Osteocyte (in vitro differentiated cells): ENCODE results near the gene PYCR2. TPM values are rescaled to one million over a fixed set of nuclear protein-coding genes. Genes with fewer than 3 reads are reported as not detected.

Experiments used
- DNase-seq: peaks from one replicate; pipeline ENCODE4 v3.0.0; 2021; ENCODE audit warnings: mixed read lengths; ENCODE audit not compliant: unreplicated experiment; ENCODE audit errors: extremely low spot score
- H3K27ac Mint-ChIP-seq: one replicate; pipeline ENCODE4 v1.8.0; 2021; ENCODE audit warnings: mild to moderate bottlenecking, mixed read lengths; ENCODE audit not compliant: unreplicated experiment
- H3K27me3 Mint-ChIP-seq: one replicate; pipeline ENCODE4 v1.8.0; 2021; ENCODE audit warnings: mixed read lengths; ENCODE audit not compliant: unreplicated experiment
- H3K36me3 Mint-ChIP-seq: one replicate; pipeline ENCODE4 v1.8.0; 2021; ENCODE audit warnings: mixed read lengths; ENCODE audit not compliant: unreplicated experiment
- H3K4me1 Mint-ChIP-seq: one replicate; pipeline ENCODE4 v1.8.0; 2021; ENCODE audit warnings: mixed read lengths; ENCODE audit not compliant: unreplicated experiment
- H3K4me3 Mint-ChIP-seq: one replicate; pipeline ENCODE4 v1.8.0; 2021; ENCODE audit warnings: mild to moderate bottlenecking, moderate library complexity, mixed read lengths; ENCODE audit not compliant: unreplicated experiment
- H3K9me3 Mint-ChIP-seq: one replicate; pipeline ENCODE4 v1.8.0; 2021; ENCODE audit warnings: mixed read lengths; ENCODE audit not compliant: unreplicated experiment
- total RNA-seq: library from RNA; stranded (reverse); gene quantifications from 2 replicates; pipeline ENCODE4 v1.2.1, GENCODE V29; 2021
- TF ChIP-seq, protein P1 (sequence below): fragments of 200-600 bp; sonication (generic); IDR thresholded peaks from 2 replicates; pipeline ENCODE4 v1.5.0; 2021; ENCODE audit warnings: antibody characterized with exemption, mild to moderate bottlenecking, moderate library complexity

Gene PYCR2
- total RNA-seq, 1 donor from 2014 or later: 60.3 TPM

DNA sequence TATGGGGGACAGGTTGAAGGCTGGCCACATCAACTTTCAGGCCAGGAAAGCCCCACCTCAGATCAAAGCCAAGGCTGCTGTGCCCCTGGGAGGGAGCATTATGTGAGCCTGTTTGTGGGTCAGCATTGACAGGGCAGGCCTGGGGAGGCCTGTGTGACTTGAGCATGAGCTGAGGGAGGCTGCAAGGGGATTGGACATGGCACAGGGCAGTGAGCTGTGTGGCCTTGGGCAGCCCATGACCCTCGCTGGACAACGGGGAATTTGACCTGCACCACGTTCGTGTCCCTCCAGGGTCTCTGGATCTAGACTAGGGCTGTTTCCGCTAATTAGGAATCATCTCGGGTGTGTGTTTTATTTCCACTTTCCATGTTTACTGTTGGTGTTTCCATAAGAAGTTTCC, 17.6 kb downstream of the PYCR2 start:
- TF ChIP-seq, protein P1, sequence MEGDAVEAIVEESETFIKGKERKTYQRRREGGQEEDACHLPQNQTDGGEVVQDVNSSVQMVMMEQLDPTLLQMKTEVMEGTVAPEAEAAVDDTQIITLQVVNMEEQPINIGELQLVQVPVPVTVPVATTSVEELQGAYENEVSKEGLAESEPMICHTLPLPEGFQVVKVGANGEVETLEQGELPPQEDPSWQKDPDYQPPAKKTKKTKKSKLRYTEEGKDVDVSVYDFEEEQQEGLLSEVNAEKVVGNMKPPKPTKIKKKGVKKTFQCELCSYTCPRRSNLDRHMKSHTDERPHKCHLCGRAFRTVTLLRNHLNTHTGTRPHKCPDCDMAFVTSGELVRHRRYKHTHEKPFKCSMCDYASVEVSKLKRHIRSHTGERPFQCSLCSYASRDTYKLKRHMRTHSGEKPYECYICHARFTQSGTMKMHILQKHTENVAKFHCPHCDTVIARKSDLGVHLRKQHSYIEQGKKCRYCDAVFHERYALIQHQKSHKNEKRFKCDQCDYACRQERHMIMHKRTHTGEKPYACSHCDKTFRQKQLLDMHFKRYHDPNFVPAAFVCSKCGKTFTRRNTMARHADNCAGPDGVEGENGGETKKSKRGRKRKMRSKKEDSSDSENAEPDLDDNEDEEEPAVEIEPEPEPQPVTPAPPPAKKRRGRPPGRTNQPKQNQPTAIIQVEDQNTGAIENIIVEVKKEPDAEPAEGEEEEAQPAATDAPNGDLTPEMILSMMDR: no peak
- Mint-ChIP-seq H3K27me3 (no peaks in the 10 kb centered on the region), H3K9me3 (no peaks in the 10 kb centered on the region), H3K4me1 (no peaks in the 10 kb centered on the region), H3K4me3 (no peak overlapping the region), H3K27ac (no peak overlapping the region), H3K36me3 (no peaks in the 10 kb centered on the region)
- DNase-seq: no peak

DNA sequence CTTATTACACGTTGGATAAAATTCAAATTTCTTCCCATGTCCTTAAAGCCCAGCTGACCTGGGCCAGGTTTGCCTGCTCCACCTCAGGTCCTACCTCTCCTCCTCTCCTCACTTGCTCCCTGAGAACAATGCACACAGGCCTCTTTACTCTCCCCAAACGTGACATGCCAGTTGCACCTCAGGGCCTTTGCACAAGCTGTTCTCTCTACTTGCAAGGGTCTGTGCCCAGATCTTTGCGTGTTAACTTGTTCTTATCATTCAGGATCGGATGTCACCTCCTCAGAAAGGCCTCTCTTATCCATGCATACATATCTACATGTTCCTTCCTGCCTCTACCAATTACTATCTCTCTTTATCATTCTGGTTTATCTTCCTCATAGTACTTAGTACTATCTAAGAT, 20.4 kb downstream of the PYCR2 start:
- no peaks in the 10 kb centered on the region for H3K4me1 Mint-ChIP-seq

DNA sequence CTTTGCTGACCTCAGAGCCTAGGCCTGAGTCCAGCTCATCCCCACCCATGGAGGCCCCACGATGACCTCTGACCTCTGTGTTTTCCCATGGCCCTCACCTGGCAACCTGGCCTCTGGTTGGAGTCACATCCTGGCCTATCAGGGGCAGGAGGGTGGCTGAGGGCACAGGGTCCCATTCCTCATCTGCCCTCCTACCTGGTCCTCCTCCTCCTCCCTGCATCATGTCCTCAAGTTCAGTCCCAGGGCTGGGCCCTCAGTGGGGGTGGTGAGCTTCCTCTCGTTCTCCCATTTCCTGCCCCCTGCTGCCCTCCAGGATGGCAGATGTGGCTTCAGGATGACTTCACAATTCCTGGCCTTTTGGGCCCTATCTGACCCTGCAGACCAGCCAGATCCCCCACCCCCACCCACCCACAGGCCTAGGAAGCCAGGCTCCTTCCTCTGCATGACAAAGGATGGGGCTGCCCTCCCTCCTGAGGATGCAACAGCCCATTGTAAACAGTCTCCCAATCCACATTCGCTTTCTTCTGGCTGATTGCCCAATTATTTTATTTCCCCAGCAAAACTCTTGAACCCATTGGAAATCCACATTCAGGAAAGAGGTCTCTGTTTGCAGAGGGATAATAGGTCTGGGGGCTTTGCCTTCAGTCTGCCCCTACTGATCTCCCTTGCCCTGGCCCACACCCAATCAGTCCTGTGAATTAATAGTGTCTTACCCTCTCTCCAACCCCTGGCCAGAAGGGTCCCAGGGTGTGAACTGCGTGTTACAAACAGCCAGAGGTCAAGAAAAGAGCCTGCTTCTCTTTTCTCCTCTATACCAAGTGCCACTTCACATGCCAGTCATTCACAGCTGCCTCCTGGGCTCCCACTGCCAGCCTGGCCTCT, 24.8 kb downstream of the PYCR2 start:
- H3K27ac Mint-ChIP-seq: no peak overlapping the region
- no peaks in the 10 kb centered on the region for H3K9me3 Mint-ChIP-seq
- DNase-seq: no peak
- TF ChIP-seq, protein P1: no peak
- no peaks in the 10 kb centered on the region for H3K4me1 Mint-ChIP-seq
- H3K27me3 Mint-ChIP-seq: no peaks in the 10 kb centered on the region
- H3K36me3 Mint-ChIP-seq: no peaks in the 10 kb centered on the region
- no peak overlapping the region for H3K4me3 Mint-ChIP-seq

More for the DNA sequence above, 20.4 kb downstream of the PYCR2 start:
- TF ChIP-seq, protein P1: no peak
- Mint-ChIP-seq H3K36me3 (no peaks in the 10 kb centered on the region), H3K9me3 (no peaks in the 10 kb centered on the region), H3K27ac (no peak overlapping the region), H3K27me3 (no peaks in the 10 kb centered on the region), H3K4me3 (no peak overlapping the region)
- no peak for DNase-seq

DNA sequence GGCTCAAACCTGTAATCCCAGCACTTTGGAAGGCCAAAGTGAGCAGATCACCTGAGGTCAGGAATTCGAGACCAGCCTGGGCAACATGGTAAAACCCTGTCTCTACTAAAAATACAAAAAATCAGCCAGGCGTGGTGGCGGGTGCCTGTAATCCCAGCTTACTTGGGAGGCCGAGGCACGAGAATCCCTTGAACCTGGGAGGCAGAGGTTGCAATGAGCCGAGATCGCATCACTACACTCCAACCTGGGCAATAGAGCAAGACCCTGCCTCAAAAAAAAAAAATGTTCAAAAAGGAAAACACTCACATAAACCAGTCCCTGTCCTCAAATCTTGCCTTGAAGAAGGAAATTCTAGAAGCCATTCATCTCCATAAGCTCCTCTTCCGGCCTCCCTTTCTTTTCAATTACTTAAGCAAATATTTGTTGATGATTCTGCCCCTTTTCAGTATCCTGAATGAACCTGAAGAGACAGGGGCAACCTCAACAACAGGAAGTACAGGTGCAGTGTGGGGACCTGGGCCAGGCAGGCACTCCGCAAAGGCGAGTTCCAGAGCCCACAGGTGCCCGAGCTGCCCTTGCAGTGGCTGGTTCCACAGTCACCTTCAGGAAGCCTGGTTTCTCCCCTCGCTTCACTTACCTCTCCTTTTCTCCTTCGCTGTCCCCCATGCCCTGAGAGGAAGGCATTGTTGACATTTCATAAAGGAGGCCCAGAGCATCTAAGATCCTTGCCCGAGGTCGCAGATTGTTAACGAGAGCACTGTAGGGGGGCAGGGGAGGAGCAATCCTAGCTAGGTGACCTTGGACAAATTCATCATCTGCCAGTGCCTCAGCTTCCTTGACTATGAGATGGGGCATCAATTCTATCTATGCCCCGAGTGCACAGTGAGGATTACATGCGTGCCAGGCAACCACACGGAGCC, 26.2 kb downstream of the PYCR2 start:
- Mint-ChIP-seq H3K27me3 (no peaks in the 10 kb centered on the region), H3K4me3 (no peak overlapping the region), H3K27ac (no peak overlapping the region), H3K4me1 (no peaks in the 10 kb centered on the region), H3K36me3 (no peaks in the 10 kb centered on the region), H3K9me3 (no peaks in the 10 kb centered on the region)
- TF ChIP-seq, protein P1: no peak
- DNase-seq: no peak
